ENCODE results near the gene ZFAND6.
"Not testable (repeated sequence)": the region's sequence is repeated elsewhere in the genome, so short reads cannot be mapped to it uniquely, and the experiment has no call there.

Gene ZFAND6

GRCh38 chr15:80151148-80151547 lies 91.7 kb downstream of the ZFAND6 start:
- no peak for DNase-seq (ENCODE audit: low read depth)

GRCh38 chr15:80151576-80151975 lies 92.1 kb downstream of the ZFAND6 start:
- no peak for DNase-seq (ENCODE audit: low read depth)

- DNase-seq (ENCODE audit: low read depth): peak; percentile 95
Measured at GRCh38 chr15:80152180-80152895, 92.9 kb downstream of the ZFAND6 start.

GRCh38 chr15:80152896-80153876 lies 93.7 kb downstream of the ZFAND6 start, which contains the start of gene FAH:
FAH (plus strand) TSS chr15:80152999; CDS start chr15:80153055, 56 bp downstream.
- peak; percentile 69 for DNase-seq (ENCODE audit: low read depth)

- no peak for DNase-seq (ENCODE audit: low read depth)
Measured at GRCh38 chr15:80153900-80154299, 94.4 kb downstream of the ZFAND6 start.

- peak; percentile 27 for DNase-seq (ENCODE audit: low read depth)
Measured at GRCh38 chr15:80154336-80154735, 94.9 kb downstream of the ZFAND6 start.

- DNase-seq (ENCODE audit: low read depth): no peak
Measured at GRCh38 chr15:80155001-80155377, 95.5 kb downstream of the ZFAND6 start.

GRCh38 chr15:80155378-80156175 lies 96.1 kb downstream of the ZFAND6 start:
- not testable (repeated sequence) for DNase-seq (ENCODE audit: low read depth)

GRCh38 chr15:80156176-80156720 lies 96.8 kb downstream of the ZFAND6 start:
- no peak for DNase-seq (ENCODE audit: low read depth)

GRCh38 chr15:80157215-80157614 lies 97.7 kb downstream of the ZFAND6 start:
- no peak for DNase-seq (ENCODE audit: low read depth)

- no peak for DNase-seq (ENCODE audit: low read depth)
Measured at GRCh38 chr15:80159301-80159700, 99.8 kb downstream of the ZFAND6 start.

GRCh38 chr15:80159811-80160569 lies 100.5 kb downstream of the ZFAND6 start:
- peak; percentile 40 for DNase-seq (ENCODE audit: low read depth)

GRCh38 chr15:80160570-80161156 lies 101.2 kb downstream of the ZFAND6 start:
- peak; percentile 96 for DNase-seq (ENCODE audit: low read depth)

- DNase-seq (ENCODE audit: low read depth): no peak
Measured at GRCh38 chr15:80161468-80162016, 102.1 kb downstream of the ZFAND6 start.

GRCh38 chr15:80162059-80162554 lies 102.6 kb downstream of the ZFAND6 start:
- DNase-seq (ENCODE audit: low read depth): peak; percentile 56

- no peak for DNase-seq (ENCODE audit: low read depth)
Measured at GRCh38 chr15:80163217-80163616, 103.7 kb downstream of the ZFAND6 start.

GRCh38 chr15:80163897-80164296 lies 104.4 kb downstream of the ZFAND6 start:
- DNase-seq (ENCODE audit: low read depth): no peak

GRCh38 chr15:80167936-80168335 lies 108.5 kb downstream of the ZFAND6 start:
- DNase-seq (ENCODE audit: low read depth): no peak

- no peak for DNase-seq (ENCODE audit: low read depth)
Measured at GRCh38 chr15:80168421-80168820, 108.9 kb downstream of the ZFAND6 start.

GRCh38 chr15:80169768-80170357 lies 110.4 kb downstream of the ZFAND6 start:
- no peak for DNase-seq (ENCODE audit: low read depth)

All from iris pigment epithelial cell (primary cell).